Common myeloid progenitor, CD34-positive (primary cell): ENCODE results near the gene SNRPA.
"Not testable (repeated sequence)": the region's sequence is repeated elsewhere in the genome, so short reads cannot be mapped to it uniquely, and the experiment has no call there.

Experiments
- CTCF ChIA-PET: fragments of 350-600 bp; sonication (Branson Sonifier 250); formaldehyde crosslinking; loops from one replicate; lab custom pipeline; 2021; ENCODE audit warnings: antibody characterized with exemption; lab: Charles Lee
- POLR2A ChIA-PET: fragments of 350-600 bp; sonication (Branson Sonifier 250); formaldehyde crosslinking; loops from one replicate; lab custom pipeline; 2021; ENCODE audit warnings: antibody characterized with exemption; lab: Charles Lee
- DNase-seq, 3 donors: peaks; one replicate each; pipeline versions ENCODE4 v3.0.0 to v3.0.0-alpha.2; 2013
- H3K27ac ChIP-seq, 2 experiments: 1 replicate in 1 of 2; 2 replicates in 1 of 2; pipeline ENCODE4 v1.7.0; 2013; ENCODE audit warnings: inconsistent platforms in 2 of 2, low read length in 2 of 2, mild to moderate bottlenecking in 2 of 2, low read depth in 1 of 2, moderate library complexity in 1 of 2; ENCODE audit not compliant: severe bottlenecking in 2 of 2, insufficient read depth in 1 of 2, poor library complexity in 1 of 2
- H3K27me3 ChIP-seq, 5 experiments: replicated peaks in 2 of 5; 1 replicate in 3 of 5; 2 replicates in 2 of 5; pipeline versions ENCODE4 v1.6.1 to v1.7.0; 2013; ENCODE audit warnings: low read length in 4 of 5, mild to moderate bottlenecking in 2 of 5, moderate library complexity in 2 of 5, inconsistent platforms in 1 of 5; ENCODE audit not compliant: insufficient read depth in 5 of 5, control insufficient read depth in 4 of 5
- H3K36me3 ChIP-seq, 4 experiments: 1 replicate in 2 of 4; 2 replicates in 2 of 4; pipeline versions ENCODE4 v1.6.1 to v1.7.0; 2013; ENCODE audit warnings: low read length in 3 of 4, control low read depth in 1 of 4, mild to moderate bottlenecking in 1 of 4; ENCODE audit not compliant: control insufficient read depth in 4 of 4, insufficient read depth in 4 of 4
- H3K4me1 ChIP-seq, 4 experiments: 1 replicate in 3 of 4; 2 replicates in 1 of 4; pipeline versions ENCODE4 v1.6.1 to v1.7.1; 2013; ENCODE audit warnings: low read length in 3 of 4, mild to moderate bottlenecking in 3 of 4, control low read depth in 1 of 4, inconsistent platforms in 1 of 4, moderate library complexity in 1 of 4; ENCODE audit not compliant: control insufficient read depth in 4 of 4, insufficient read depth in 4 of 4; ENCODE audit errors: control extremely low read depth in 1 of 4
- H3K4me3 ChIP-seq, 7 experiments: 1 replicate in 4 of 7; 2 replicates in 3 of 7; pipeline versions ENCODE4 v1.5.1 to v1.7.0; 2013; ENCODE audit warnings: mild to moderate bottlenecking in 7 of 7, low read length in 6 of 7, moderate library complexity in 6 of 7, inconsistent platforms in 2 of 7, low read depth in 2 of 7, control low read depth in 1 of 7; ENCODE audit not compliant: insufficient read depth in 4 of 7, control insufficient read depth in 1 of 7; ENCODE audit errors: extremely low read depth in 1 of 7
- H3K9me3 ChIP-seq, 5 experiments: 1 replicate in 4 of 5; 2 replicates in 1 of 5; pipeline versions ENCODE4 v1.6.1 to v1.7.1; 2013; ENCODE audit warnings: low read length in 4 of 5, mild to moderate bottlenecking in 2 of 5, inconsistent platforms in 1 of 5, low read depth in 1 of 5, moderate library complexity in 1 of 5; ENCODE audit not compliant: control insufficient read depth in 4 of 5, insufficient read depth in 2 of 5; ENCODE audit errors: control extremely low read depth in 1 of 5
- WGBS: methylation state at CpG from one replicate; pipeline ENCODE4 v1.1.5; 2013; ENCODE audit not compliant: insufficient coverage; 5-methylcytosine and 5-hydroxymethylcytosine counted together

The SNRPA gene

DNA sequence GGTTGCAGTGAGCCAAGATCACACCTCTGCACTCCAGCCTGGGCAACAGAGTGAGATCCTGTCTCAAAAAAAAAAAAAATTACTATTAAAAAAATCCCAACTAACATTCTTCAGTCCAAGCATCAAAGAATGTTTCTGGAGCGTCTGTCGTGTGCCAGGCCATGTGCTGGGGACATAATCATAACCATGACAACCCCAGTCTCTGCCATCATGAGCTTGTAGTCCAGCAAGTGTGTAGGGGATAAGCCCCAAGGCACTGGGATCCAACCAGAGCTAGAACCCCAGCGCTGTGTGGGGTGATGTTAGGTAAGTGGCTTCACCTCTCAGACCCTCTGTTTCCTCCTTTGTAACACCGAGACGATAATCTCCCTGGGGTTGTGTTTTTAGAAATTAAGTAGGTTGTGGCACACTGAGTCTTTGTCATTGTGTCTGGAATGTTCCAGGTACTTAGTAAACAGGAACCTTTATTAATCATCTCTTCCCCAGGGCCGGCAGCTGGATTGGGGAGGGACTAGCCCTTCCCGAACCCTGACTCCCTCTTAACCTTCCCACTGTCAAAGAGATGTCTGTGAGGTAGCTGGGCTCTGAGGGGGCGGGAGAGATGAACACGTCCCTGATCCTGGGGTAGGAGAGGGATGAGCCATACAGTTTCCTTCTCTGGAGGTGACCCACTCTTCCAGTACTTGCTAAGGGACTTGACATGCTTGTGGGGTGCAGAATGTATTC lies 28.9 kb upstream of the SNRPA start:
- CTCF ChIA-PET: interaction anchor here (1.1 kb wide), 1 partner anchor 21 kb away, joined by 3 read pairs; no protein-coding TSS in a partner anchor
- POLR2A ChIA-PET: interaction anchor here (0.6 kb wide), 1 partner anchor 56 kb away, joined by 5 read pairs; the partner anchor contains the start of gene RAB4B
- Histone ChIP-seq H3K4me1 (peaks cover 2 to 32% (median 21%) of the 10 kb centered on the region in 4 experiments), H3K27ac (no peak overlapping the region), H3K36me3 (peaks cover 0 to 26% (median 18%) of the 10 kb centered on the region in 4 experiments), H3K9me3 (no peaks in the 10 kb centered on the region), H3K4me3 (no peak overlapping the region), H3K27me3 (no peaks in the 10 kb centered on the region)
- whole genome bisulfite sequencing: 94% methylated on average over 2 of the region's 9 CpGs
- DNase-seq: no peak

DNA sequence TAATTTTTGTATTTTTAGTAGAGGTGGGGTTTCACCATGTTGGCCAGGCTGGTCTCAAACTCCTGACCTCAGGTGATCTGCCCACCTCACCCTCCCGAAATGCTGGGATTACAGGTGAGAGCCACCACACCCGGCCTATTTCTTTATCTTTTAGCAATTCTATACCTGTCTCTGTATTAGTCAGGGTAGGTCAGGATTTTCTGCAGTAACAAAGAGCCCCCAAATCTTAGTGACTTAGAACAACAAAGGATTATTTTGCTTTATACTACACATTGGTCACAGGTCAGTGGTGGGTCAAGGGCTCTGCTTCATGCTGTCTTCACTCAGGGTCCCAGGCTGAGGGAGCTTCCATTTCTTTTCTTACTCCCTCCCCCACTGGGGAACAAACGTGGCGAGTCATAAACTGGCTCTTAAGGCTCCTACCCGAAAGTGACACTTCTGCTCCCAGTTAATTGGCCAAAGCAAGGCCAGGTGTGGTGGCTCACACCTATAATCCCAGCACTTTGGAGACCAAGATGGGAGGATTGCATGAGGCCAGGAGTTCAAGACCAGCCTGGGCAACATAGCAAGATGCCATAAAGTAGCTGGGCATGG lies 27.2 kb upstream of the SNRPA start:
- no peak for DNase-seq
- peaks cover 10 to 39% (median 27%) of the 10 kb centered on the region in 4 experiments for H3K36me3 ChIP-seq
- no peak overlapping the region for H3K27ac ChIP-seq
- ChIA-PET CTCF (interaction anchor here (1.1 to 1.4 kb wide), 3 partner anchors 10 to 24 kb away, joined by 4 to 6 read pairs (median 5); no protein-coding TSS in a partner anchor), POLR2A (no interaction called here)
- peaks cover 2 to 16% (median 6%) of the 10 kb centered on the region in 4 experiments for H3K4me1 ChIP-seq
- H3K4me3 ChIP-seq: no peak overlapping the region
- no peaks in the 10 kb centered on the region for H3K27me3 ChIP-seq
- H3K9me3 ChIP-seq: peaks cover 0 to 2% (median 0%) of the 10 kb centered on the region in 5 experiments
- WGBS: 90% methylated on average over 2 of the region's 5 CpGs

DNA sequence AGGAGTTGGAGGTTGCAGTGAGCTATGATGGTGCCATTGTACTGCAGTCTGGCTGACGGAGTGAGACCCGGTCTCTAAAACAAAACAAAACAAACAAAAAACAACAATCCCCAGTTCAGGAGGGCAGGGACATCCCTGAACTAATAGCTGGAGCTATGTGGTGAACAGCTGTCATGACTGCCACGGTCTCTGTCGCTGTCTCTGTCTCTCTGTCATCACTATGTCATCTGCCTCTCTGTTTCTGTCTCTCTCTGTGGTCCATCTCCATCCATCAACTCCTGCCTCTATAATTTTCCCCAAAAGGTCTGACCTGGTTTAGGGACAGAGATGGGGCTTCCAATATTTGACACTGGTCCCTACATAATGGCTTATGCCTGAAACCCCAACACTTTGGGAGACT lies 26.7 kb upstream of the SNRPA start:
- peaks cover 0 to 11% (median 2%) of the 10 kb centered on the region in 4 experiments for H3K4me1 ChIP-seq
- peaks cover 10 to 43% (median 29%) of the 10 kb centered on the region in 4 experiments for H3K36me3 ChIP-seq
- no peak for DNase-seq
- ChIA-PET POLR2A (interaction anchor here (1.6 kb wide), 1 partner anchor 26 kb away, joined by 3 read pairs; the partner anchor contains the start of gene ACTMAP), CTCF (interaction anchor here (1.1 to 1.4 kb wide), 3 partner anchors 9 to 23 kb away, joined by 4 to 6 read pairs (median 5); no protein-coding TSS in a partner anchor)
- H3K27me3 ChIP-seq: no peaks in the 10 kb centered on the region
- peaks cover 0 to 2% (median 0%) of the 10 kb centered on the region in 5 experiments for H3K9me3 ChIP-seq
- WGBS: 94% methylated on average over 2 of the region's 4 CpGs
- no peak overlapping the region for H3K27ac ChIP-seq
- H3K4me3 ChIP-seq: no peak overlapping the region

GRCh38 chr19:40724855-40725254 lies 26.1 kb upstream of the SNRPA start:
- Histone ChIP-seq H3K27ac (no peak overlapping the region), H3K4me3 (no peak overlapping the region), H3K4me1 (peaks cover 0 to 7% (median 1%) of the 10 kb centered on the region in 4 experiments), H3K27me3 (no peaks in the 10 kb centered on the region), H3K36me3 (peaks cover 10 to 47% (median 29%) of the 10 kb centered on the region in 4 experiments), H3K9me3 (peaks cover 0 to 2% (median 0%) of the 10 kb centered on the region in 5 experiments)
- POLR2A ChIA-PET: interaction anchor here (1.6 kb wide), 1 partner anchor 26 kb away, joined by 3 read pairs; the partner anchor contains the start of gene ACTMAP
- 95% methylated on average over 3 of the region's 3 CpGs for WGBS
- no peak for DNase-seq
- CTCF ChIA-PET: interaction anchor here (1.1 to 1.4 kb wide), 3 partner anchors 8 to 23 kb away, joined by 4 to 6 read pairs (median 5); no protein-coding TSS in a partner anchor

DNA sequence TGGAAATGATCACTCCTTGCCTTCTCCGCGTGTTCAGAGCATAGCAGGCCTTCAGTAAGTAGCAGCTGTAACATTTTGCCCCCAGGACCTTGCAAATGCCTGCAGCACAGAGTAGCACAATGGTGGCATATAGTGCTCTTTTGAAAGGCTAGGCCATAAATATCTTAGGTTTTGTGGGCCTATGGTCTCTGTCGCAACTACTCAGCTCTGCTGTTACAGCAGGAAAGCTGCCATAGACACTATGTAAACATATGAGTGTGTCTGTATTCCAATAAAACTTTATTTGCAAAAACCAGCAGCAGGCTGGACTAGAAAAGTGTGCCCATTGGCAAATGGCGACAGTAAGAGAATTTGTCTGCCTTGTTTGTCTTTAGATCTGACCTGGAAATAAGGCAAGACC lies 24.7 kb upstream of the SNRPA start:
- 91% methylated on average over 3 of the region's 4 CpGs for WGBS
- DNase-seq: no peak
- H3K4me1 ChIP-seq: no peaks in the 10 kb centered on the region
- no peak overlapping the region for H3K27ac ChIP-seq
- H3K27me3 ChIP-seq: no peaks in the 10 kb centered on the region
- ChIA-PET POLR2A (no interaction called here), CTCF (no interaction called here)
- peaks cover 13 to 61% (median 35%) of the 10 kb centered on the region in 4 experiments for H3K36me3 ChIP-seq
- peaks cover 0 to 2% (median 0%) of the 10 kb centered on the region in 5 experiments for H3K9me3 ChIP-seq
- H3K4me3 ChIP-seq: no peak overlapping the region

GRCh38 chr19:40730065-40730464 lies 20.9 kb upstream of the SNRPA start:
- H3K4me1 ChIP-seq, H3K9me3 ChIP-seq, POLR2A ChIA-PET, DNase-seq, H3K27ac ChIP-seq, H3K27me3 ChIP-seq, H3K4me3 ChIP-seq: not testable (repeated sequence)
- CTCF ChIA-PET: interaction anchor here (1.2 kb wide), 1 partner anchor 14 kb away, joined by 3 read pairs; no protein-coding TSS in a partner anchor
- no CpG with 5 or more reads among the region's 5 CpGs for WGBS
- peaks cover 13 to 78% (median 50%) of the 10 kb centered on the region in 4 experiments for H3K36me3 ChIP-seq
